Cardiac fibroblast (primary cell): ENCODE data around the gene GRB10.

Experiments
- DNase-seq, 2 donors: peaks; one replicate each; pipeline versions ENCODE4 v3.0.0 to v3.0.0-alpha.2; 2010; ENCODE audit warnings: low read depth in 2 of 2
- H3K4me3 ChIP-seq, 2 donors: replicated peaks in 1 of 2; 1 replicate in 1 of 2; 2 replicates in 1 of 2; pipeline ENCODE4 v1.5.1; 2011; ENCODE audit warnings: low read depth in 2 of 2, low read length in 2 of 2, mild to moderate bottlenecking in 2 of 2, moderate library complexity in 1 of 2
- TF ChIP-seq, protein P1 (sequence below): IDR thresholded peaks from one replicate; pipeline ENCODE4 v1.5.1; 2011; ENCODE audit warnings: low read depth, mild to moderate bottlenecking, low read length, inconsistent platforms

The GRB10 gene

DNA sequence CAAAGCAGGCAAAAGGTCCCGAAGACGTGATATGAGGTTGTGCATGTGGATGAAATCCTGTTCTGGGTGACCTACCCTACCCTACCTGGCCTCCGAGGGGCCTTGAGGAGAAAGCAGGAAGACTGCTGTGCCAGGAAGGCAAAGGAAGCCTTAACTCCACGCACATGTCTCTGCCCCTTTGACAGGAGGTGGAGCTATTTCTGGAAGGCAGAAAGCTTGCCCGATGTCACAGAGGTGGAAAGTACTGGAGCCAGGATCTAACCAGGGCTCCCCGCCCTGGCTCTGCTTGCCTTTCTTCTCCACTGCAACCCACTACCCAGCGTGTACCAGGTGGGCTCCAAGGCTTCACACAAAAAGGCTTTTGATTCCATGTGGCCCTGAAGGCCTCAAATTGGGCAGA lies 151.1 kb downstream of the GRB10 start:
- no peak for DNase-seq
- no peak overlapping the region for H3K4me3 ChIP-seq
- TF ChIP-seq, protein P1, sequence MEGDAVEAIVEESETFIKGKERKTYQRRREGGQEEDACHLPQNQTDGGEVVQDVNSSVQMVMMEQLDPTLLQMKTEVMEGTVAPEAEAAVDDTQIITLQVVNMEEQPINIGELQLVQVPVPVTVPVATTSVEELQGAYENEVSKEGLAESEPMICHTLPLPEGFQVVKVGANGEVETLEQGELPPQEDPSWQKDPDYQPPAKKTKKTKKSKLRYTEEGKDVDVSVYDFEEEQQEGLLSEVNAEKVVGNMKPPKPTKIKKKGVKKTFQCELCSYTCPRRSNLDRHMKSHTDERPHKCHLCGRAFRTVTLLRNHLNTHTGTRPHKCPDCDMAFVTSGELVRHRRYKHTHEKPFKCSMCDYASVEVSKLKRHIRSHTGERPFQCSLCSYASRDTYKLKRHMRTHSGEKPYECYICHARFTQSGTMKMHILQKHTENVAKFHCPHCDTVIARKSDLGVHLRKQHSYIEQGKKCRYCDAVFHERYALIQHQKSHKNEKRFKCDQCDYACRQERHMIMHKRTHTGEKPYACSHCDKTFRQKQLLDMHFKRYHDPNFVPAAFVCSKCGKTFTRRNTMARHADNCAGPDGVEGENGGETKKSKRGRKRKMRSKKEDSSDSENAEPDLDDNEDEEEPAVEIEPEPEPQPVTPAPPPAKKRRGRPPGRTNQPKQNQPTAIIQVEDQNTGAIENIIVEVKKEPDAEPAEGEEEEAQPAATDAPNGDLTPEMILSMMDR: no peak

DNA sequence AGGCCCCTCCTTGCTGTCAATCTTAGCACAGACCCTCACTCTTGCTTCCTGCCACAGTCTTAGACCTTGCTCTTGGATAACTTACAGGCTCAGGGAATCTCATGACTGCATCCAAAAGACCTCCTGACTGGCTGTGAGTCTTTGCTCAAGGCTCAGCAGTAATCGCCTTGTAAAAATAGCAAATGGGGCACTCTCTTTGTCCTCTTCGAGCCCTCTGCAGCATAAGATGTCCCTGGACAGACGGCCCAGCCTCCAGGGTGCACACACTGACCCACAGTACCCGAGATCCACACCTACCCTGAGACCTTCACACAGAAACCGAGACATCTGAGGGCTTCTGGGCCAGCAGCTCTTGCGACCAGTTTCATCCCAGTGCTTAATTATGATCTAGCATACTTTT lies 151.6 kb downstream of the GRB10 start:
- TF ChIP-seq, protein P1: no peak
- H3K4me3 ChIP-seq: no peak overlapping the region
- no peak for DNase-seq

- DNase-seq: no peak
Observed at GRCh38 chr7:50629238-50629901, 153.3 kb downstream of the GRB10 start.

DNA sequence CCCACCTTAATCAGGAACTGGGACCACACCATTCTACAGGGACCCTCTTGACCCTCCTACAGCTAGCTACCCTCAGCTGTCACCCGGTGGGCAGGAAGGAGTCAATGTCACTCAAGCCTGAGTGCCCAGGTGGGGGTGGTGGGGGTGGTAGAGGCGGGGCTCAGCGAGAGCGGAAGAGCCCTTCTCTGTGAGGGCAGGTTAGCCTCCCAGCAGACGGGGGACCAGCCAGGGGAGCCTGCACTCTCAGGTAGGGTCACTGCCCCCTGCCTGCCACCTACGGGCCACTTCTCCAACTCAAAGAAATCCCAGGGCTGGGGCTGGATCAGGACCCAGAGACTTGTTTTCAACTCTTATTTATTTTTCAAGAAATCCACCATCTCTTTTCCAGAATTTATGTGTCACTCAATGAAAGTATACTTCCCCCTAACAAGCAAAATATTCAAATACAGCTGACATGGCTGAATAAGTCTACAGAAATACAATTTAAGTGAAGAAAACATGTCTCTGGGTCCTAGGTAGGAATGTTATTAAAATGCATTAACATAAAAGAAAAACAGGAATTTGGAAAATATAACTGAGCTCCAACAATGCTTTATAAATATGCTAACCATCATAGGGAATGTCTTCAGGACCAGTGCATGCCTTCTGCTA lies 154.1 kb downstream of the GRB10 start:
- H3K4me3 ChIP-seq: no peak overlapping the region
- no peak for DNase-seq
- TF ChIP-seq, protein P1: no peak

More at GRCh38 chr7:50629238-50629901, 153.3 kb downstream of the GRB10 start:
- TF ChIP-seq, protein P1: no peak
- H3K4me3 ChIP-seq: no peak overlapping the region

DNA sequence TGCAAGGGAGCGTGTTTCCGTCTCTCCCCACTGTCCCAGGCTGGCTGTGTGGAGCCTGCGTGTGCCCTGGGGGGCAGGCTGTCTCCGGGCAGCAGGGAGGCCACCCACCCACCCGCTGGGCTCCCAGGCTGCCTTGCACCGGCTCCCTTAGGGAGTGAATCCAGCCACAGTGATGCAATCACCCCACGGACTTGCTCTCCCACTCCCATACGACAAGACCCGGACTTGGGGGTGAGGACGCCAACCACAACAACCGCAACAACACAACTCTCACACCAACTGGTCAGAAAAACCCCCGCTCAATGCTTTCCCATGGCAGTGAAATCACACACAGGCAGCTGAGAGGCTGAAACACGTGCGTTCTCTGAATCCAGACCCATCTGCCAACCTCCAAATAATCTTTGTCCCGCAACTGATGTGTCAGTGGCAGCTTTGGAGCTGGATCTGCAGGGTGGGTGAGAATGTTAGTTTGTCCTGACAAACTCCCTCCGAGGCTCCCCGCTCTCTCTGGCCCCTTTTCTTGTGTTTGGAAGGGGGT lies 154.8 kb downstream of the GRB10 start:
- no peak for DNase-seq
- H3K4me3 ChIP-seq: no peak overlapping the region
- TF ChIP-seq, protein P1: no peak

GRCh38 chr7:50626286-50626685 lies 156.4 kb downstream of the GRB10 start:
- no peak overlapping the region for H3K4me3 ChIP-seq
- TF ChIP-seq, protein P1: no peak
- DNase-seq: no peak
